NCI-H1105 (cell line): Measurements from ENCODE around the gene DAO.

Experiments
- DNase-seq: peaks from one replicate; lab custom pipeline; 2025; lab: John Stamatoyannopoulos, UW

The DAO gene

GRCh38 chr12:108875682-108876361 is 4.1 kb upstream of the DAO start:
- DNase-seq, result no peak

GRCh38 chr12:108876550-108876949 is 3.3 kb upstream of the DAO start:
- DNase-seq, result no peak

- no peak for DNase-seq
These were observed 2.1 kb downstream of the DAO start for GRCh38 chr12:108881953-108882352.

DNA sequence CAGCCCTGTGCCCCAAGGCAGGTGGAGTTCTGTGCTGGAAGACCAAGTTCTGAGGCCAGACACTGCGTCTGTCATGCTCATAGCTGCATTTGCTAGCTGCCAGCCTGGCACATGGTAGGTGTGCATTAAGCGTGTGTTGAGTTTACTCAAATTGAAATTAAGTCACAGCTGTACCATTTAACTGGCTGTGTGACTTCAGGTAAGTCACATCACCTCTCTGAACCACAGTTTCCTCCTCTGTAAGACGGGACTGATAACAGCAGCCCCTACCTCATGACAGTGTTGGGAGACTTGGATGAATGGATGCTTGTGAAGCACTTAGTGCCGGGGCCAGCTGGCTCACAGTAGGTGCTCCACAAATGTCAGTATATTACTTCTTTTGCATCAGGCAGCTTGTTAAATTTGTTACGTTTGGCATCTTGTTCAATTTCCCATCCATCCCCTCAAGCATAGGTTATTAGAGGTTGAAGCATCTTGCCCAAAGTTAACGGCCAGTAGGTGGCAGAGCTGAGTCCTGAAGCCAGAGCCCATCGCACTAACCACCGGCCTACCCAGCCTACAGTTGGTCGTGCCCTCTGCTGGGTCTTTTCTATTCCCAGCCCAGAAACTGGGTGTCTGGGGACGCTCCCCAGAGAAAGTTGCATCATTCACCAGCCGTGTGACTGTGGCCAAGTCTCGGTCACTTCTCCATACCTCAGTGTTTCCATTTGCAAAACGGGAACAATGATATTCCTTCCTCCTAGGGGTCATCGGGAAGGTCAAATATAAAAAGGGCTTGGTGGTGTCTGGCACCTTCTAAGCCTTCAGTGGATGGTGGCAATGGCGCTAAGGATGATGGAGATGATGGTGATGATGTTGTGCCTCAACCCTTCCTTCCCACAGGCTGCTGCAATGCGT is 4.5 kb downstream of the DAO start:
- no peak for DNase-seq

DNA sequence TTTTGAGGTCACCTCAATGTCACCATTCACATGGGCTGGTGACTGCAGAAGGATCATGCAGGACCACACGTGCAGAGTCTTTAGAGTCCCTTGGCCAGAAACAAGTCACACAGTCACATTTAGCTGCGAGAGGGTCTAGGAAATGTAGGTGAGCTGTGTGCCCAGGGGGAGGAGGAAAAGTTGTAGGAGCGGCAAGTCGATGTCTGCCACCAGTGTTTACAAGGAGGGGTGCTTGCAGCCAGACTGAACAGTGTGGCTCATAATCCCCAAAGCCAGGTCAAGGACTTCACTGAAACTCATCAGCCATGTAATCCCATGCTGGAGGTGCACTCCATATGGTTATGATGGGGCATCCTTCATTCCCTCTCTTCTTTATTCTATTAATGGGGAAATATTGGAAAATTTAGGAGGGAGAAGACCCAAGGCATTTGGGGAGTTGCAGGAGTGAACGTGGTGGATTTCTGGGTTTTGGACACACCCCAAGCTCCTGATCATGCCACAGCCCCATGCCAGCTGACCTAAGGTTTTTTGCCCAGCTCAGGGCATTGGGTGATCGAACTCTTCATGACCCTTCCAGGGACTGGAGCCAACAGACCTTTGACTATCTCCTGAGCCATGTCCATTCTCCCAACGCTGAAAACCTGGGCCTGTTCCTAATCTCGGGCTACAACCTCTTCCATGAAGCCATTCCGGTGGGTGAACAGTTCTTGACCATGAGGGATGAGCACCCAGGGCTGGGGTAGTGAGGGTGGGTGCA is 7.2 kb downstream of the DAO start:
- no peak for DNase-seq

DNA sequence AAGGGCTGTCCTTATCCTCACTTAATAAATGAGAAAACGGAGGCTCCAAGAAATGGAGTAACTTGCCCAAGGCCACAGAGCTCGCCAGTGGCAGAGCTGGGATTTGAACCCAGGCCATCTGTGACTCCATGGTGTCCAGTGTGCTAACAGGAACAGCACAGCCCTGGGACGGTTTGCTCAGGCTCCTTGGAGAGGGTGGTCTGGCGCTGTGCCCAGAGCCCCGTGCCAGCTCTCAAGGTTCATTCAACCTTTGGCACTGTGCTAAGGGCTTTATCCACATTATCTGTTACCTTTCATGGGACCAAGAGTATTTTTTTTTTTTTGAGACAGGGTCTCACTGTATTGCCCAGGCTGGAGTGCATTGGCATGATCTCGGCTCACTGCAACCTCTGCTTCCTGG is 8.1 kb downstream of the DAO start:
- DNase-seq, result no peak

GRCh38 chr12:108890208-108890607 is 10.3 kb downstream of the DAO start:
- no peak for DNase-seq

DNA sequence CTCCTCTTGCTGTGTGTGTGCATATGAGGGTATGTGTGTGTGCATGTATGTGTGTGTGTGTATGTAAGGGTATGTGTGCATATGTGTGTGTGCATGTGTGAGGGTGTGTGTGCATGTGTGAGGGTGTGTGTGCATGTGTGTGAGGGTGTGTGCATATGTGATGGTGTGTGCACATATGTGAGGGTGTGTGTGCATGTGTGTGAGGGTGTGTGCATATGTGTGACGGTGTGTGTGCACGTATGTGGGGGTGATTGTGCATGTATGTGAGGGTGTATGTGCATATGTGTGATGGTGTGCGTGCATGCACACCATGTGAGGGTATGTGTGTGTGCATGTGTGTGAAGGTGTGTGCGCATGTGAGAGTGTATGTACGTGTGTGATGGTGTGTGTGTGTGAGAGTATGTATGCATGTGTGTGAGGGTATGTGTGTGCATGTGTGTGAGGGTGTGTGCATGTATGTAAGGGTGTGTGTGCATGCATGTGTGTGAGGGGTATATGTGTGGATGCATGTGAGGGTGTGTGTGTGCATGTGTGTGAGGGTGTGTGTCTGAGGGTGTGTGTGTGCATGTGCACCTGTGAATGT is 15.4 kb downstream of the DAO start:
- DNase-seq, result no peak

GRCh38 chr12:108896336-108896735 is 16.4 kb downstream of the DAO start:
- no peak for DNase-seq

DNA sequence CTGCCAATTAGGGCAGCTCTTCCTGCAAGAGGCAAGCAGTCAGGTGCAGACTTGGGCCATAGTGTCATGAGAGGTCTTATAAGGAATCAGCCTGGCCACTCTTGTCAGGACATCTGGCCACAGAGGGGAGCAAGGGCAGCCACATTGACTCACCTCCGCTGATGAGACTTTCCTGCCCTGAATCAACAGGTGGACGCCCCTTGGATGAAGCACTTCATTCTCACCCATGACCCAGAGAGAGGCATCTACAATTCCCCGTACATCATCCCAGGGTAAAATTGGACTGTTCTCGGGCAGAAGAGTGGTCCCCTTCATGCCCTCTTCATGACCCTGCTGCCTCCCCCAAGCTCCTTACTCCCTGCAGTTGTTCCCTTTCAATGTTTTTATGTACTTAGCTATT is 16.9 kb downstream of the DAO start:
- DNase-seq, result no peak

GRCh38 chr12:108899145-108899544 is 19.3 kb downstream of the DAO start:
- no peak for DNase-seq

DNA sequence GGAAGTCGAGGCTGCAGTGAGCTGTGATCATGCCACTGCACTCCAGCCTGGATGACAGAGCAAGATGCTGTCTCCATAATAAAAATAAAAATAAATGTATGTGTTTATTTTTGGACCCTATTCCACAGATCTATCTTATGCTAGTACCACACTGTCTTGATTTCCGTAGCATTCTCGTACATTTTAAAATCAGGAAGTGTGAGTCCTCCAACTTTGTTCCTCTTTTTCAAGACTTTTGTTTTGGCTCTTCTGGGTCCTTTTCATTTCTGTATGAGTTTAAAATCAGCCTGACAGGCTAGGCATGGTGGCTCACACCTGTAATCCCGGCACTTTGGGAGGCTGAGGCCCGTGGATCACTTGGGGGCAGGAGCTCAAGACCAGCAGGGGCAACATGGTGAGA is 25.8 kb downstream of the DAO start:
- no peak for DNase-seq

GRCh38 chr12:108906971-108907370 is 27.1 kb downstream of the DAO start:
- no peak for DNase-seq

DNA sequence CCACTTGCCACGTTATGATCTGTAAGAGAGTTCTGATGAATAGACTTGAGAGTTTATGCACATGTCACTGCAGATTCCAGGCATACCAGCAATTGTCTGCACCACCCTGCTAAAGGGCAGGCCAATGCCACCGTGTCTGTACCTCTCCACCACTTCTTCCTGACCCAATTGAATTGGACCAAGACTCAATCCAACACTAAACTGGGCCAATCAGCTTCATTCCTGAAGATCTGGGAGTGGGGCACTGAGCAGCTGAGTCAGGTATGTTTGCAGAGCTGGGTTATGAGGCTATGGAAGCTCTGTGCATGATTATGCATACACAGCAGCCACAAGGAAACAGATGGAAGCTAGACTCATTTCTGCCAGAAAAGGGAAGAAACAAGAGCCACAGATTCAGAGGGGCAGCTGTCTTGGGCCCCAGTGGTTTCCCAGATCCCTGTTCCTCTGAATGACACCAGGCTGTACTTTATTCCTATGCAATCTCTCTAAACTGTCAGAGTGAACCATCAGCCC is 28.0 kb downstream of the DAO start:
- no peak for DNase-seq

DNA sequence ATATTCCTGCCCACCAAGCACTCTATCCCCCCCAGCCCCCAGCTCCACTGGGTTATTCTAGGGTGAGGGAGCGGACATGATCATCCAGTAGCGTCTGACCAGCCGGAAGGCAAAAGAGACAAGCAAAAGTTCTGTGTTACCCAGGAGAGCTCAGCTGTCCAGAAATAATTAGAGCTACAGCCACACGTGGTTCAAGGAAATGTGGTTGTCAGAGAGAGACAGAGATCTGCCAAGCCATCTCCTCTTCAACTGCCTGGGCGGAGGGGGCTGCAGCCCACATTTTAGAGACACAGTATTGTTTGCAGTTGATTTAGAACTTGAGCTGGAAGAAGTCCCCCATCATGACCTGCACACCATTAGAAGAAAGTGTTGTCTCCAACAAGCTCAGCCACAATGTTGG is 30.4 kb downstream of the DAO start:
- no peak for DNase-seq

DNA sequence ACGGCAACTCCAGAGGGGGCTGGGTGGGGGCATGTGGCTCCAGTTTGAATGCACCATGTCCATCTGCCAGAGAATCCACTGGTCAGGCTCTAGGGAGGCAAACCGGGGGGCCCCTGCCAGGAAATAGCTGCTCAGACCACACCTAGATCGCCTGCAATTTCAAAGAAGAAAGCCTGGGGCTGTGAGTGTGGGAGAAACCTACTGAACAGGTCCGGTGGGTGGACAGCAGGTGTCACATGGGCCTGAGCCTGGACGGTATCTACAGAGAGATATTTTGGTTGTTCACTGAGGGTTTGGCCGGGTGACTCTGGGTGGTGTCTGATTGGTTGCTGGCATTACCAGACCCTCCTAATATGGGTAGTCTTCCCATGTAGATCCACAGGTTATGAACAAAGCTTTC is 32.0 kb downstream of the DAO start:
- DNase-seq, result no peak

- no peak for DNase-seq
These were observed 32.5 kb downstream of the DAO start for GRCh38 chr12:108912361-108912760.

- DNase-seq, result no peak
These were observed 34.2 kb downstream of the DAO start for GRCh38 chr12:108914121-108914531.

- no peak for DNase-seq
These were observed 35.8 kb downstream of the DAO start for GRCh38 chr12:108915632-108916133.

- no peak for DNase-seq
These were observed 36.4 kb downstream of the DAO start for GRCh38 chr12:108916336-108916735.

GRCh38 chr12:108918206-108918605 is 38.3 kb downstream of the DAO start:
- no peak for DNase-seq
